ENCODE data around the gene ECEL1. TPM values are rescaled to one million over a fixed set of nuclear protein-coding genes. Genes with fewer than 3 reads are reported as not detected.
"Not testable (repeated sequence)": the region's sequence is repeated elsewhere in the genome, so short reads cannot be mapped to it uniquely, and the experiment has no call there.

Gene ECEL1
- total RNA-seq, 1 experiment from 2014 or later, result not detected

- not testable (repeated sequence) for DNase-seq (ENCODE audit: low read depth)
Measured at GRCh38 chr2:232443047-232443446, 44.6 kb downstream of the ECEL1 start.

GRCh38 chr2:232442431-232442830 lies 45.2 kb downstream of the ECEL1 start:
- DNase-seq (ENCODE audit: low read depth), result peak; percentile 8

- DNase-seq (ENCODE audit: low read depth), result not testable (repeated sequence)
Measured at GRCh38 chr2:232441922-232442321, 45.7 kb downstream of the ECEL1 start.

- no peak for DNase-seq (ENCODE audit: low read depth)
Measured at GRCh38 chr2:232441147-232441651, 46.4 kb downstream of the ECEL1 start.

GRCh38 chr2:232440220-232441018 lies 47.2 kb downstream of the ECEL1 start:
- peak; percentile 43 for DNase-seq (ENCODE audit: low read depth)

- DNase-seq (ENCODE audit: low read depth), result no peak
Measured at GRCh38 chr2:232439758-232440135, 47.9 kb downstream of the ECEL1 start.

GRCh38 chr2:232438951-232439757 lies 48.5 kb downstream of the ECEL1 start:
- DNase-seq (ENCODE audit: low read depth), result no peak

- no peak for DNase-seq (ENCODE audit: low read depth)
Measured at GRCh38 chr2:232438091-232438490, 49.5 kb downstream of the ECEL1 start.

GRCh38 chr2:232437195-232437571 lies 50.5 kb downstream of the ECEL1 start:
- DNase-seq (ENCODE audit: low read depth), result no peak

- DNase-seq (ENCODE audit: low read depth), result no peak
Measured at GRCh38 chr2:232436381-232437194, 51.0 kb downstream of the ECEL1 start.

- no peak for DNase-seq (ENCODE audit: low read depth)
Measured at GRCh38 chr2:232435805-232436204, 51.8 kb downstream of the ECEL1 start.

GRCh38 chr2:232435375-232435648 lies 52.3 kb downstream of the ECEL1 start:
- DNase-seq (ENCODE audit: low read depth), result no peak

- DNase-seq (ENCODE audit: low read depth), result no peak
Measured at GRCh38 chr2:232434563-232435374, 52.9 kb downstream of the ECEL1 start.

- DNase-seq (ENCODE audit: low read depth), result no peak
Measured at GRCh38 chr2:232434091-232434490, 53.5 kb downstream of the ECEL1 start.

GRCh38 chr2:232433622-232434021 lies 54.0 kb downstream of the ECEL1 start:
- DNase-seq (ENCODE audit: low read depth), result not testable (repeated sequence)

- no peak for DNase-seq (ENCODE audit: low read depth)
Measured at GRCh38 chr2:232432598-232433184, 54.9 kb downstream of the ECEL1 start.

GRCh38 chr2:232431705-232432590 lies 55.7 kb downstream of the ECEL1 start:
- DNase-seq (ENCODE audit: low read depth), result no peak
